Measurements from ENCODE around the gene PYGB.
A peak's percentile ranks its signal among the peaks of the same experiment; 100 is the strongest.

Gene PYGB

DNA sequence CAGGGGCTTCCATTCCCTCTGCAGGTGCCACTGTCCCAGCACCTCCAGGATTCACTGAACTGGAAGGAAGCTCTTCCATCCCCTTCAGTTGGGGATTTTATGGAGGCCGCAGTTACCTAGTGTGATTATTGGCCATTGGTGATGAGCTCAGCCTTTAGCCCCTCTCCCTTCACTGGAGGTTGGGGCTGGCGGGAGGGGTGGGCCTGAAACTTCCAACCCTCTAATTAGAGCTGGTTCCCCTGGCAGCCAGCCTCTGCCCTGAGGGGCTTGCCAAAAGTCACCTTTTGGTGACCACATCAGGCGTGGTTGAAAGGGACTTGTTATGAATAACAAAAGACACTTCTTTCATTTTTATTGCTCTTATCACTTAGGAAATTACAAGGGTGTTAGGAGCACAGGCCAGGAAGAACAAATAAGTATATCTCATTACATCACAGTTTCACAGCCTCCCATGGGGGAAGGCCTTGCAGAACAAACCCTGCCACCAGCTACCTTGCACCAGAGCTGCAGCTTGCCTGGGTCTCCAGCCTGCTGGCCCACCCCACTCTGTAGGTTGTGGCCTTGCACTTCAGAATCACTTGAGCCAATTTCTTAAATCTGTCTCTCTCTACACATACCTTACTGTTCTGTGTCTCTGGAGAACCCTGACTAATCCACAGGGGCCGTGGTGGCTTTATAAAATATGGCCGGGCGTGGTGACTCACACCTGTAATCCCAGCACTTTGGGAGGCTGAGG lies 5.0 kb downstream of the PYGB start (continued):
- TF ChIP-seq, protein P1, sequence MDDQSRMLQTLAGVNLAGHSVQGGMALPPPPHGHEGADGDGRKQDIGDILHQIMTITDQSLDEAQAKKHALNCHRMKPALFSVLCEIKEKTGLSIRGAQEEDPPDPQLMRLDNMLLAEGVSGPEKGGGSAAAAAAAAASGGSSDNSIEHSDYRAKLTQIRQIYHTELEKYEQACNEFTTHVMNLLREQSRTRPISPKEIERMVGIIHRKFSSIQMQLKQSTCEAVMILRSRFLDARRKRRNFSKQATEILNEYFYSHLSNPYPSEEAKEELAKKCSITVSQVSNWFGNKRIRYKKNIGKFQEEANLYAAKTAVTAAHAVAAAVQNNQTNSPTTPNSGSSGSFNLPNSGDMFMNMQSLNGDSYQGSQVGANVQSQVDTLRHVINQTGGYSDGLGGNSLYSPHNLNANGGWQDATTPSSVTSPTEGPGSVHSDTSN (CRISPR knock-in tag; IDR thresholded peaks at IDR 0.05): no peak
- TF ChIP-seq ZNF621 (tag by site-specific recombination; IDR thresholded peaks at IDR 0.05) (no peak), KLF1 (tag by site-specific recombination; IDR thresholded peaks at IDR 0.05) (peak; percentile 89), ZNF341 (tag by site-specific recombination; IDR thresholded peaks at IDR 0.05; ENCODE audit: low read depth) (peak; percentile 83), ZNF558 (tag by site-specific recombination; IDR thresholded peaks at IDR 0.05) (peak; percentile 69; the same call in 1 of the 2 replicates), ZNF561 (tag by site-specific recombination; IDR thresholded peaks at IDR 0.05; ENCODE audit: borderline replicate concordance) (peak; percentile 64; the same call in 1 of the 2 replicates), ZSCAN16 (tag by site-specific recombination; IDR thresholded peaks at IDR 0.05) (no peak), ZNF664 (tag by site-specific recombination; IDR thresholded peaks at IDR 0.05) (no peak), ZNF48 (tag by site-specific recombination; IDR thresholded peaks at IDR 0.05) (no peak), ZNF274 (IDR thresholded peaks at IDR 0.05; ENCODE audit: low read length) (no peak), ZNF274 (tag by site-specific recombination; IDR thresholded peaks at IDR 0.05; ENCODE audit: borderline replicate concordance) (no peak), ZBTB8A (tag by site-specific recombination; IDR thresholded peaks at IDR 0.05) (peak; percentile 80), ZBTB7A (tag by site-specific recombination; IDR thresholded peaks at IDR 0.05; ENCODE audit: low read depth) (no peak), ZFP41 (tag by site-specific recombination; IDR thresholded peaks at IDR 0.05; ENCODE audit: borderline replicate concordance) (no peak), OSR2 (tag by site-specific recombination; IDR thresholded peaks at IDR 0.05) (peak; percentile 96), KLF8 (tag by site-specific recombination; IDR thresholded peaks at IDR 0.05) (no peak), MYNN (tag by site-specific recombination; IDR thresholded peaks at IDR 0.05; ENCODE audit: borderline replicate concordance) (no peak), TRIM28 (IDR thresholded peaks at IDR 0.05; ENCODE audit: borderline replicate concordance, low read length) (no peak; the same call in 1 of the 2 replicates), OVOL3 (tag by site-specific recombination; IDR thresholded peaks at IDR 0.05) (peak; percentile 87)
- TF ChIP-seq, protein P2, sequence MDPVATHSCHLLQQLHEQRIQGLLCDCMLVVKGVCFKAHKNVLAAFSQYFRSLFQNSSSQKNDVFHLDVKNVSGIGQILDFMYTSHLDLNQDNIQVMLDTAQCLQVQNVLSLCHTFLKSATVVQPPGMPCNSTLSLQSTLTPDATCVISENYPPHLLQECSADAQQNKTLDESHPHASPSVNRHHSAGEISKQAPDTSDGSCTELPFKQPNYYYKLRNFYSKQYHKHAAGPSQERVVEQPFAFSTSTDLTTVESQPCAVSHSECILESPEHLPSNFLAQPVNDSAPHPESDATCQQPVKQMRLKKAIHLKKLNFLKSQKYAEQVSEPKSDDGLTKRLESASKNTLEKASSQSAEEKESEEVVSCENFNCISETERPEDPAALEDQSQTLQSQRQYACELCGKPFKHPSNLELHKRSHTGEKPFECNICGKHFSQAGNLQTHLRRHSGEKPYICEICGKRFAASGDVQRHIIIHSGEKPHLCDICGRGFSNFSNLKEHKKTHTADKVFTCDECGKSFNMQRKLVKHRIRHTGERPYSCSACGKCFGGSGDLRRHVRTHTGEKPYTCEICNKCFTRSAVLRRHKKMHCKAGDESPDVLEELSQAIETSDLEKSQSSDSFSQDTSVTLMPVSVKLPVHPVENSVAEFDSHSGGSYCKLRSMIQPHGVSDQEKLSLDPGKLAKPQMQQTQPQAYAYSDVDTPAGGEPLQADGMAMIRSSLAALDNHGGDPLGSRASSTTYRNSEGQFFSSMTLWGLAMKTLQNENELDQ (tag by site-specific recombination; IDR thresholded peaks at IDR 0.05; ENCODE audit: low read depth): no peak
- TF ChIP-seq, protein P3, sequence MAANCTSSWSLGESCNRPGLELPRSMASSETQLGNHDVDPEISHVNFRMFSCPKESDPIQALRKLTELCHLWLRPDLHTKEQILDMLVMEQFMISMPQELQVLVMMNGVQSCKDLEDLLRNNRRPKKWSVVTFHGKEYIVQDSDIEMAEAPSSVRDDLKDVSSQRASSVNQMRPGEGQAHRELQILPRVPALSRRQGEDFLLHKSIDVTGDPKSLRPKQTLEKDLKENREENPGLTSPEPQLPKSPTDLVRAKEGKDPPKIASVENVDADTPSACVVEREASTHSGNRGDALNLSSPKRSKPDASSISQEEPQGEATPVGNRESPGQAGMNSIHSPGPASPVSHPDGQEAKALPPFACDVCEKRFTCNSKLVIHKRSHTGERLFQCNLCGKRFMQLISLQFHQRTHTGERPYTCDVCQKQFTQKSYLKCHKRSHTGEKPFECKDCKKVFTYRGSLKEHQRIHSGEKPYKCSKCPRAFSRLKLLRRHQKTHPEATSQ (tag by site-specific recombination; IDR thresholded peaks at IDR 0.05): no peak
- TF ChIP-seq, protein P4, sequence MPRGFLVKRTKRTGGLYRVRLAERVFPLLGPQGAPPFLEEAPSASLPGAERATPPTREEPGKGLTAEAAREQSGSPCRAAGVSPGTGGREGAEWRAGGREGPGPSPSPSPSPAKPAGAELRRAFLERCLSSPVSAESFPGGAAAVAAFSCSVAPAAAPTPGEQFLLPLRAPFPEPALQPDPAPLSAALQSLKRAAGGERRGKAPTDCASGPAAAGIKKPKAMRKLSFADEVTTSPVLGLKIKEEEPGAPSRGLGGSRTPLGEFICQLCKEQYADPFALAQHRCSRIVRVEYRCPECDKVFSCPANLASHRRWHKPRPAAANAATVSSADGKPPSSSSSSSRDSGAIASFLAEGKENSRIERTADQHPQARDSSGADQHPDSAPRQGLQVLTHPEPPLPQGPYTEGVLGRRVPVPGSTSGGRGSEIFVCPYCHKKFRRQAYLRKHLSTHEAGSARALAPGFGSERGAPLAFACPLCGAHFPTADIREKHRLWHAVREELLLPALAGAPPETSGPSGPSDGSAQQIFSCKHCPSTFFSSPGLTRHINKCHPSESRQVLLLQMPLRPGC (tag by site-specific recombination; IDR thresholded peaks at IDR 0.05): peak; percentile 81
- TF ChIP-seq, protein P5, sequence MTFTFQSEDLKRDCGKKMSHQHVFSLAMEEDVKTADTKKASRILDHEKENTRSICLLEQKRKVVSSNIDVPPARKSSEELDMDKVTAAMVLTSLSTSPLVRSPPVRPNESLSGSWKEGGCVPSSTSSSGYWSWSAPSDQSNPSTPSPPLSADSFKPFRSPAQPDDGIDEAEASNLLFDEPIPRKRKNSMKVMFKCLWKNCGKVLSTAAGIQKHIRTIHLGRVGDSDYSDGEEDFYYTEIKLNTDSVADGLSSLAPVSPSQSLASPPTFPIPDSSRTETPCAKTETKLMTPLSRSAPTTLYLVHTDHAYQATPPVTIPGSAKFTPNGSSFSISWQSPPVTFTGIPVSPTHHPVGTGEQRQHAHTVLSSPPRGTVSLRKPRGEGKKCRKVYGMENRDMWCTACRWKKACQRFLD (tag by site-specific recombination; IDR thresholded peaks at IDR 0.05): no peak
- TF ChIP-seq, protein P6, sequence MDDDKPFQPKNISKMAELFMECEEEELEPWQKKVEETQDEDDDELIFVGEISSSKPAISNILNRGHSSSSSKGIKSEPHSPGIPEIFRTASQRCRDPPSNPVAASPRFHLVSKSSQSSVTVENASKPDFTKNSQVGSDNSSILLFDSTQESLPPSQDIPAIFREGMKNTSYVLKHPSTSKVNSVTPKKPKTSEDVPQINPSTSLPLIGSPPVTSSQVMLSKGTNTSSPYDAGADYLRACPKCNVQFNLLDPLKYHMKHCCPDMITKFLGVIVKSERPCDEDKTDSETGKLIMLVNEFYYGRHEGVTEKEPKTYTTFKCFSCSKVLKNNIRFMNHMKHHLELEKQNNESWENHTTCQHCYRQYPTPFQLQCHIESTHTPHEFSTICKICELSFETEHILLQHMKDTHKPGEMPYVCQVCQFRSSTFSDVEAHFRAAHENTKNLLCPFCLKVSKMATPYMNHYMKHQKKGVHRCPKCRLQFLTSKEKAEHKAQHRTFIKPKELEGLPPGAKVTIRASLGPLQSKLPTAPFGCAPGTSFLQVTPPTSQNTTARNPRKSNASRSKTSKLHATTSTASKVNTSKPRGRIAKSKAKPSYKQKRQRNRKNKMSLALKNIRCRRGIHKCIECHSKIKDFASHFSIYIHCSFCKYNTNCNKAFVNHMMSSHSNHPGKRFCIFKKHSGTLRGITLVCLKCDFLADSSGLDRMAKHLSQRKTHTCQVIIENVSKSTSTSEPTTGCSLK (tag by site-specific recombination; IDR thresholded peaks at IDR 0.05): no peak
- TF ChIP-seq, protein P7, sequence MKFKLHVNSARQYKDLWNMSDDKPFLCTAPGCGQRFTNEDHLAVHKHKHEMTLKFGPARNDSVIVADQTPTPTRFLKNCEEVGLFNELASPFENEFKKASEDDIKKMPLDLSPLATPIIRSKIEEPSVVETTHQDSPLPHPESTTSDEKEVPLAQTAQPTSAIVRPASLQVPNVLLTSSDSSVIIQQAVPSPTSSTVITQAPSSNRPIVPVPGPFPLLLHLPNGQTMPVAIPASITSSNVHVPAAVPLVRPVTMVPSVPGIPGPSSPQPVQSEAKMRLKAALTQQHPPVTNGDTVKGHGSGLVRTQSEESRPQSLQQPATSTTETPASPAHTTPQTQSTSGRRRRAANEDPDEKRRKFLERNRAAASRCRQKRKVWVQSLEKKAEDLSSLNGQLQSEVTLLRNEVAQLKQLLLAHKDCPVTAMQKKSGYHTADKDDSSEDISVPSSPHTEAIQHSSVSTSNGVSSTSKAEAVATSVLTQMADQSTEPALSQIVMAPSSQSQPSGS (tag by site-specific recombination; IDR thresholded peaks at IDR 0.05; ENCODE audit: low read depth): peak; percentile 92
- TF ChIP-seq, protein P8, sequence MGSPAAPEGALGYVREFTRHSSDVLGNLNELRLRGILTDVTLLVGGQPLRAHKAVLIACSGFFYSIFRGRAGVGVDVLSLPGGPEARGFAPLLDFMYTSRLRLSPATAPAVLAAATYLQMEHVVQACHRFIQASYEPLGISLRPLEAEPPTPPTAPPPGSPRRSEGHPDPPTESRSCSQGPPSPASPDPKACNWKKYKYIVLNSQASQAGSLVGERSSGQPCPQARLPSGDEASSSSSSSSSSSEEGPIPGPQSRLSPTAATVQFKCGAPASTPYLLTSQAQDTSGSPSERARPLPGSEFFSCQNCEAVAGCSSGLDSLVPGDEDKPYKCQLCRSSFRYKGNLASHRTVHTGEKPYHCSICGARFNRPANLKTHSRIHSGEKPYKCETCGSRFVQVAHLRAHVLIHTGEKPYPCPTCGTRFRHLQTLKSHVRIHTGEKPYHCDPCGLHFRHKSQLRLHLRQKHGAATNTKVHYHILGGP (tag by site-specific recombination; IDR thresholded peaks at IDR 0.05): no peak
